HCT116 (cell line): ENCODE measurements around the gene CDKL5.

Experiments used
- POLR2A ChIP-seq: IDR thresholded peaks from 2 replicates; pipeline ENCODE4 v1.7.0; 2011; ENCODE audit warnings: borderline replicate concordance; ENCODE audit not compliant: insufficient read depth, insufficient read length; ENCODE audit errors: extremely low read depth
- POLR2AphosphoS5 ChIP-seq: IDR thresholded peaks from 2 replicates; pipeline ENCODE4 v1.6.1; 2011; ENCODE audit warnings: mild to moderate bottlenecking, low read depth, low read length, moderate library complexity
- SP1 ChIP-seq: IDR thresholded peaks from 2 replicates; pipeline ENCODE4 v1.6.1; 2012; ENCODE audit warnings: low read depth
- TCF7L2 ChIP-seq: IDR thresholded peaks from 2 replicates; pipeline ENCODE4 v1.7.0; 2011; ENCODE audit warnings: borderline replicate concordance, inconsistent platforms; ENCODE audit not compliant: insufficient read depth, insufficient read length; ENCODE audit errors: extremely low read depth
- TF ChIP-seq, protein P1 (sequence below), 3 experiments: fragments of 200-600 bp in 1 of 3; sonication (generic) in 1 of 3; IDR thresholded peaks in 2 of 3; conservative IDR thresholded peaks in 1 of 3; 2 replicates each; pipeline ENCODE4 v1.5.1; 2012 to 2017; ENCODE audit warnings: low read depth in 2 of 3, low read length in 2 of 3, antibody characterized with exemption in 1 of 3, borderline replicate concordance in 1 of 3, control low read depth in 1 of 3, mild to moderate bottlenecking in 1 of 3, mixed read lengths in 1 of 3, mixed run types in 1 of 3, moderate library complexity in 1 of 3; ENCODE audit not compliant: insufficient read depth in 1 of 3
- TF ChIP-seq, protein P2 (sequence below): IDR thresholded peaks from 2 replicates; pipeline ENCODE4 v1.6.1; 2012
- TF ChIP-seq, protein P3 (sequence below): IDR thresholded peaks from 2 replicates; pipeline ENCODE4 v1.6.1; 2012

DNA sequence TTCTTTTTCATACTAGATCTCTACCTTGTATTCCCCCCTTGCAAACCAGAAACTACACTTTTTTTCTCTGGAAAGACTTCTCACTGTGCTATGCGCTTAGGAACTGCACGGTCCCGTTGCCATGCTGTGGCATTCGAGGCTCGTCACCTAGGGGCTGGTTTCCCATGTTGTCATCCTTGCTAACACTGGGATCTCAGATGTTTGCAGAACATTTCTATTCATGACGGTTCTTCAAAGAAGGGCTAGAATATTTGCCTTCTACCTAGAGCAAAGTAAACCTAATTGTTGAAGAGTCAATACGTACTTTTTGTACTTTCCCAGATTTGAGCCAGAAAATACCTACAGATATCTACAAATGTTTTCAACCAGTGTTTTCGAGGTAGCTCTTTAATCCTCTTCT is 205.5 kb downstream of the CDKL5 start:
- TF ChIP-seq POLR2A (no peak), POLR2AphosphoS5 (no peak), SP1 (no peak), TCF7L2 (no peak)
- TF ChIP-seq, protein P1, sequence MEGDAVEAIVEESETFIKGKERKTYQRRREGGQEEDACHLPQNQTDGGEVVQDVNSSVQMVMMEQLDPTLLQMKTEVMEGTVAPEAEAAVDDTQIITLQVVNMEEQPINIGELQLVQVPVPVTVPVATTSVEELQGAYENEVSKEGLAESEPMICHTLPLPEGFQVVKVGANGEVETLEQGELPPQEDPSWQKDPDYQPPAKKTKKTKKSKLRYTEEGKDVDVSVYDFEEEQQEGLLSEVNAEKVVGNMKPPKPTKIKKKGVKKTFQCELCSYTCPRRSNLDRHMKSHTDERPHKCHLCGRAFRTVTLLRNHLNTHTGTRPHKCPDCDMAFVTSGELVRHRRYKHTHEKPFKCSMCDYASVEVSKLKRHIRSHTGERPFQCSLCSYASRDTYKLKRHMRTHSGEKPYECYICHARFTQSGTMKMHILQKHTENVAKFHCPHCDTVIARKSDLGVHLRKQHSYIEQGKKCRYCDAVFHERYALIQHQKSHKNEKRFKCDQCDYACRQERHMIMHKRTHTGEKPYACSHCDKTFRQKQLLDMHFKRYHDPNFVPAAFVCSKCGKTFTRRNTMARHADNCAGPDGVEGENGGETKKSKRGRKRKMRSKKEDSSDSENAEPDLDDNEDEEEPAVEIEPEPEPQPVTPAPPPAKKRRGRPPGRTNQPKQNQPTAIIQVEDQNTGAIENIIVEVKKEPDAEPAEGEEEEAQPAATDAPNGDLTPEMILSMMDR (IDR thresholded peaks at IDR 0.05 in 2 of 3, conservative IDR thresholded peaks at IDR 0.05 in 1 of 3; ENCODE audit: borderline replicate concordance in 1 of 3, insufficient read depth in 1 of 3, low read depth in 2 of 3, low read length in 2 of 3), result no peak
- TF ChIP-seq, protein P2, sequence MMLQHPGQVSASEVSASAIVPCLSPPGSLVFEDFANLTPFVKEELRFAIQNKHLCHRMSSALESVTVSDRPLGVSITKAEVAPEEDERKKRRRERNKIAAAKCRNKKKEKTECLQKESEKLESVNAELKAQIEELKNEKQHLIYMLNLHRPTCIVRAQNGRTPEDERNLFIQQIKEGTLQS, result no peak
- TF ChIP-seq, protein P3, sequence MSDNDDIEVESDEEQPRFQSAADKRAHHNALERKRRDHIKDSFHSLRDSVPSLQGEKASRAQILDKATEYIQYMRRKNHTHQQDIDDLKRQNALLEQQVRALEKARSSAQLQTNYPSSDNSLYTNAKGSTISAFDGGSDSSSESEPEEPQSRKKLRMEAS, result no peak
